GM12874 (cell line): ENCODE data around the gene CLDN1.

Source experiments
- CTCF ChIP-seq: IDR thresholded peaks from 2 replicates; pipeline ENCODE4 v1.5.1; 2011; ENCODE audit warnings: low read depth, mild to moderate bottlenecking, control low read depth, low read length, moderate library complexity; ENCODE audit not compliant: insufficient read depth

The CLDN1 gene

GRCh38 chr3:190333961-190334360 is 11.7 kb upstream of the CLDN1 start:
- no peak for TF ChIP-seq CTCF

- TF ChIP-seq CTCF: no peak
Measured at GRCh38 chr3:190330936-190331734, 8.9 kb upstream of the CLDN1 start.

GRCh38 chr3:190326930-190327329 is 4.7 kb upstream of the CLDN1 start:
- no peak for TF ChIP-seq CTCF

- no peak for TF ChIP-seq CTCF
Measured at GRCh38 chr3:190326361-190326760, 4.1 kb upstream of the CLDN1 start.

- TF ChIP-seq CTCF: no peak
Measured at GRCh38 chr3:190325923-190326322, 3.7 kb upstream of the CLDN1 start.

GRCh38 chr3:190323246-190323626 is 990 bp upstream of the CLDN1 start:
- TF ChIP-seq CTCF: no peak

GRCh38 chr3:190322604-190323245 is 479 bp upstream of the CLDN1 start:
- TF ChIP-seq CTCF: no peak
